Gastroesophageal sphincter (tissue), 4 donors: Measurements from ENCODE around the gene DCLK1. TPM values are rescaled to one million over a fixed set of nuclear protein-coding genes. Genes with fewer than 3 reads are reported as not detected.

Source experiments
- ATAC-seq: fragments of 150-250 bp; one replicate; pipeline ENCODE4 v1.9.1; 2016; ENCODE audit warnings: mild to moderate bottlenecking, moderate library complexity
- H3K27ac ChIP-seq, 4 donors: fragments of 200-600 bp; sonication (generic) in 3 of 4; 1 replicate in 3 of 4; 2 replicates in 1 of 4; pipeline ENCODE4 v1.5.1; 2016 to 2019
- H3K27me3 ChIP-seq: fragments of 200-600 bp; sonication (generic); one replicate; pipeline ENCODE4 v1.5.1; 2019
- H3K36me3 ChIP-seq, 2 donors: fragments of 200-600 bp; sonication (generic); one replicate each; pipeline ENCODE4 v1.5.1; 2019; ENCODE audit warnings: control low read depth in 1 of 2
- H3K4me1 ChIP-seq, 3 donors: fragments of 200-600 bp; sonication (generic); 1 replicate in 2 of 3; 2 replicates in 1 of 3; pipeline ENCODE4 v1.5.1; 2016 to 2019; ENCODE audit warnings: control low read depth in 2 of 3
- H3K4me3 ChIP-seq, 2 donors: fragments of 200-600 bp; sonication (generic); one replicate each; pipeline ENCODE4 v1.5.1; 2019; ENCODE audit warnings: mild to moderate bottlenecking in 1 of 2, moderate library complexity in 1 of 2
- H3K9me3 ChIP-seq, 3 donors: fragments of 200-600 bp; sonication (generic); one replicate each; pipeline ENCODE4 v1.5.1; 2017 to 2019; ENCODE audit warnings: control low read depth in 2 of 3
- CTCF ChIP-seq, 4 experiments: fragments of 200-600 bp in 2 of 4; fragments of 450-650 bp in 2 of 4; sonication (generic) in 1 of 4; IDR thresholded peaks; one replicate each; pipeline ENCODE4 v1.5.1; 2017 to 2019; ENCODE audit warnings: antibody characterized with exemption in 4 of 4, mild to moderate bottlenecking in 2 of 4, moderate library complexity in 2 of 4
- EP300 ChIP-seq: sonication (generic); formaldehyde crosslinking; IDR thresholded peaks from one replicate; pipeline ENCODE4 v1.6.1; 2017; ENCODE audit warnings: antibody characterized with exemption, mild to moderate bottlenecking
- POLR2A ChIP-seq, 2 donors: fragments of 450-650 bp; IDR thresholded peaks; one replicate each; pipeline ENCODE4 v1.6.1; 2017; ENCODE audit warnings: antibody characterized with exemption in 2 of 2, mild to moderate bottlenecking in 2 of 2, moderate library complexity in 1 of 2
- POLR2AphosphoS5 ChIP-seq: sonication (generic); formaldehyde crosslinking; IDR thresholded peaks from one replicate; pipeline ENCODE4 v1.6.1; 2017; ENCODE audit warnings: antibody characterized with exemption
- WGBS, 2 donors: methylation state at CpG; one replicate each; pipeline ENCODE4 v1.1.5; 2018; ENCODE audit warnings: low coverage in 1 of 2; 5-methylcytosine and 5-hydroxymethylcytosine counted together
- total RNA-seq, 4 donors: library from RNA; depleted of rRNA; stranded (reverse); fragments of >200 nt; gene quantifications; one replicate each; pipeline ENCODE4 v1.1.0, GENCODE V29; 2016

Gene DCLK1
- total RNA-seq, 4 donors from 2014 or later, result 26.9 to 68.3 (median 30.3) TPM

DNA sequence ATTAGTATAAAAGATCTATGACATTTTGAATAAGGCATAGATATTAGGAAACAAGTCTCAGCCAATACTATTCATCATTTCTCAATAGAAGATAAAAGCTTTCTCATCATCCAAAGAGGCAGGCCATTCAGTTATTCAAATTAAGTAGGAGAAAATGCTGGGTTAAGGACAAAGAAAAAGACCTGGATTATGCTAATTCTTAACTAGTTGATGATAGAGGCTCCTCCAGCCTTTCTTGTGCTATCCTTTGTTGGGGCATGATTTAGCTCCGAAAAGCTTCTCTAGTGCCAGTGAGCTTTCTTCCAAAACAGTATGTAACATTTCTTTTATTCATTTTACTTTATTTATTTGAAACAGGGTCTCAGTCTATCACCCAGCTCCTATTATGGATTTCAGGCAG is 223.0 kb downstream of the DCLK1 start:
- Histone ChIP-seq H3K27me3 (no peaks in the 10 kb centered on the region), H3K36me3 (no peaks in the 10 kb centered on the region), H3K9me3 (no peaks in the 10 kb centered on the region), H3K4me3 (no peak overlapping the region), H3K4me1 (no peaks in the 10 kb centered on the region), H3K27ac (no peak overlapping the region)
- ATAC-seq, result no peak
- 80% methylated on average over 1 of the region's 1 CpG; no CpG with 5 or more reads in 1 of the 2 donors for WGBS, 2 donors
- TF ChIP-seq EP300 (no peak), POLR2AphosphoS5 (no peak), POLR2A (IDR thresholded peaks at IDR 0.05) (no peak), CTCF (IDR thresholded peaks at IDR 0.05) (no peak)

- ATAC-seq, result no peak
- H3K4me1 ChIP-seq, result no peaks in the 10 kb centered on the region
- H3K27me3 ChIP-seq, result no peaks in the 10 kb centered on the region
- TF ChIP-seq EP300 (no peak), POLR2AphosphoS5 (no peak), POLR2A (IDR thresholded peaks at IDR 0.05) (no peak), CTCF (IDR thresholded peaks at IDR 0.05) (no peak)
- H3K9me3 ChIP-seq, result no peaks in the 10 kb centered on the region
- 65 to 73% methylated on average over 2 to 4 of the region's 4 CpGs for WGBS, 2 donors
- no peaks in the 10 kb centered on the region for H3K36me3 ChIP-seq
- no peak overlapping the region for H3K27ac ChIP-seq
- H3K4me3 ChIP-seq, result no peak overlapping the region
Observed at GRCh38 chr13:35906636-35907035, 224.5 kb downstream of the DCLK1 start.

GRCh38 chr13:35903075-35903474 is 228.1 kb downstream of the DCLK1 start:
- no peak for TF ChIP-seq POLR2AphosphoS5
- TF ChIP-seq POLR2A (IDR thresholded peaks at IDR 0.05), result no peak
- TF ChIP-seq EP300, result no peak
- no peak for TF ChIP-seq CTCF (IDR thresholded peaks at IDR 0.05)
- no peak for ATAC-seq
- Histone ChIP-seq H3K4me3 (no peak overlapping the region), H3K9me3 (no peaks in the 10 kb centered on the region), H3K4me1 (peaks cover 0 to 5% (median 0%) of the 10 kb centered on the region in 3 donors), H3K27ac (no peak overlapping the region), H3K36me3 (no peaks in the 10 kb centered on the region), H3K27me3 (no peaks in the 10 kb centered on the region)
- WGBS, 2 donors, result 65 to 67% methylated on average over 1 of the region's 1 CpG

DNA sequence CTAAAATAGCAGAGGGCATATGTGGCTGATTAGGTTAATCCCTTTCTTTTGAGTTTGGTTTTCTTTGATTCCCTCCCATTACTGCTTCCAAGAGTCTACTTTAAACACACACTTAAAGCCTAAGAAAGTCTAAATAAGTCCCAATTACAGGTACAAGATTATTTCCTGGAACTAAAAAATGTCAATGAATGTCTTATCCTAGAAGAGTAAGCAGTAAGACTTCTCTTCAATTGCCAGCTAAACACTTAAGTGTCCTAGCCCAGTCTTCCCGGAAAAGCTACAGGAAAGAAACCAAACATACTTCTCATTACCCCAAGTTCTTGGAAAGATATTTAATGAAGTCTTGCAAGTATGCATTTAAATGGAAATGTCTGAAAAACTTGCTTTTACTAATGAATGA is 233.1 kb downstream of the DCLK1 start:
- TF ChIP-seq POLR2A (IDR thresholded peaks at IDR 0.05) (no peak), POLR2AphosphoS5 (no peak), CTCF (IDR thresholded peaks at IDR 0.05) (no peak), EP300 (no peak)
- peaks cover 0 to 5% (median 0%) of the 10 kb centered on the region in 3 donors for H3K4me1 ChIP-seq
- H3K36me3 ChIP-seq, result no peaks in the 10 kb centered on the region
- 80 to 100% methylated on average over 1 of the region's 1 CpG for WGBS, 2 donors
- no peaks in the 10 kb centered on the region for H3K9me3 ChIP-seq
- no peak for ATAC-seq
- no peak overlapping the region for H3K27ac ChIP-seq
- no peak overlapping the region for H3K4me3 ChIP-seq
- H3K27me3 ChIP-seq, result no peaks in the 10 kb centered on the region

DNA sequence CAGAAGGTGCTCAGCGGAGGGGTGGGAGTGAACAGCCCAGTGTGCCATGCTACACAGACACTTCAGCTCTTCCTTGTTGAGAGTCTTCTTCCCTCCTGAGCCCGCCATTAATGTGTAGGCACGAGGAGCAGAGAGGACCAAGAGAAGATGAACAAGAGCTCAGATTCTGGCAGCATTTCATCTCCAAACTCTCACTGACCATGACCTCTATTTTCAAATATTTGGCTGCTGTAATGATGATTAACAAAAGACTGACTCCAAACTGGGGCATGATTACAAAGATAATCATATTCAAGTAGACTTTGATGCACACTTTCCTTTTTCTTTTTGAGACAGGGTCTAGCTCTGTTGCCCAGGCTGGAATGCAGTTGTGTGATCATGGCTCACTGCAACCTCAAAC is 236.5 kb downstream of the DCLK1 start:
- WGBS, 2 donors, result 40 to 83% methylated on average over 1 to 3 of the region's 3 CpGs
- no peak for ATAC-seq
- Histone ChIP-seq H3K27me3 (no peaks in the 10 kb centered on the region), H3K4me1 (no peaks in the 10 kb centered on the region), H3K36me3 (no peaks in the 10 kb centered on the region), H3K9me3 (no peaks in the 10 kb centered on the region), H3K27ac (no peak overlapping the region), H3K4me3 (no peak overlapping the region)
- no peak for TF ChIP-seq EP300
- TF ChIP-seq CTCF (IDR thresholded peaks at IDR 0.05), result no peak
- no peak for TF ChIP-seq POLR2A (IDR thresholded peaks at IDR 0.05)
- no peak for TF ChIP-seq POLR2AphosphoS5
